HepG2 (cell line): ENCODE results near the gene STPG4. TPM values are rescaled to one million over a fixed set of nuclear protein-coding genes. Genes with fewer than 3 reads are reported as not detected.

Source experiments
- ATAC-seq: fragments of 200-7000 bp; cut with Tn5 transposase; 3 replicates; pipeline ENCODE4 v1.9.1; 2020; ENCODE audit warnings: mild to moderate bottlenecking, moderate library complexity
- BruUV-seq: library from RNA; stranded (reverse); fragments of 400-500 nt; replicated peaks from 2 replicates; lab custom pipeline; 2021; lab: Mats Ljungman, UMichigan
- CTCF ChIA-PET: fragments of 300-600 bp; formaldehyde crosslinking; extraction: SDS; loops from one replicate; lab custom pipeline; 2021; ENCODE audit warnings: low total read pairs, inconsistent platforms, low intra/inter-chr PET ratio; lab: Yijun Ruan, JAX
- POLR2A ChIA-PET: fragments of 350-600 bp; sonication (Branson Sonifier 250); formaldehyde crosslinking; loops from one replicate; lab custom pipeline; 2020; ENCODE audit warnings: antibody characterized with exemption, inconsistent platforms; lab: Yijun Ruan, JAX
- DNase-seq: peaks from one replicate; pipeline ENCODE4 v3.0.0-alpha.2; 2015; ENCODE audit warnings: low spot score
- FAIRE-seq: peaks from 3 replicates; lab custom pipeline; 2011; peaks lifted over from hg19 to GRCh38; lab: Jason Lieb, UNC
- H2AFZ ChIP-seq: one replicate; pipeline ENCODE4 v1.6.1; 2011; ENCODE audit warnings: low read length, inconsistent platforms
- H3K27ac ChIP-seq: fragments of 300-600 bp; 3 replicates; pipeline ENCODE4 v1.8.0; 2011; ENCODE audit warnings: mixed run types, mild to moderate bottlenecking, mixed read lengths, low read length, inconsistent platforms; ENCODE audit not compliant: insufficient read depth; ENCODE audit errors: extremely low read length
- H3K27me3 ChIP-seq, 2 experiments: fragments of 200-600 bp in 1 of 2; 2 replicates in 1 of 2; 3 replicates in 1 of 2; pipeline versions ENCODE4 v1.6.0 to v1.8.0; 2011; ENCODE audit warnings: low read length in 2 of 2, mild to moderate bottlenecking in 2 of 2, moderate library complexity in 2 of 2, inconsistent platforms in 1 of 2; ENCODE audit not compliant: insufficient read depth in 2 of 2, control insufficient read depth in 1 of 2
- H3K36me3 ChIP-seq, 2 experiments: fragments of 200-600 bp in 1 of 2; replicated peaks in 1 of 2; 2 replicates in 1 of 2; 3 replicates in 1 of 2; pipeline versions ENCODE4 v1.5.1 to v1.8.0; 2011; ENCODE audit warnings: low read length in 2 of 2, inconsistent platforms in 1 of 2; ENCODE audit not compliant: insufficient read depth in 2 of 2, control insufficient read depth in 1 of 2
- H3K4me1 ChIP-seq: 2 replicates; pipeline ENCODE4 v1.5.1; 2012; ENCODE audit warnings: low read length, inconsistent platforms; ENCODE audit not compliant: insufficient read depth
- H3K4me2 ChIP-seq: 2 replicates; pipeline ENCODE4 v1.6.0; 2011; ENCODE audit warnings: low read depth, low read length, inconsistent platforms
- H3K4me3 ChIP-seq, 3 experiments: fragments of 200-600 bp in 1 of 3; sonication (generic), shearing (Covaris generic) in 1 of 3; replicated peaks in 1 of 3; 2 replicates each; pipeline ENCODE4 v1.5.1; 2011 to 2016; ENCODE audit warnings: low read length in 3 of 3, inconsistent platforms in 2 of 3, low read depth in 2 of 3, mild to moderate bottlenecking in 2 of 3, control low read depth in 1 of 3, mixed read lengths in 1 of 3; ENCODE audit not compliant: insufficient read depth in 1 of 3
- H3K79me2 ChIP-seq: one replicate; pipeline ENCODE4 v1.6.1; 2011; ENCODE audit warnings: low read length, inconsistent platforms; ENCODE audit not compliant: insufficient read depth
- H3K9ac ChIP-seq: 2 replicates; pipeline ENCODE4 v1.6.0; 2011; ENCODE audit warnings: mild to moderate bottlenecking, low read depth, low read length, inconsistent platforms; ENCODE audit not compliant: insufficient read depth
- H3K9me3 ChIP-seq: 2 replicates; pipeline ENCODE4 v1.5.1; 2012; ENCODE audit warnings: mild to moderate bottlenecking, low read length
- H4K20me1 ChIP-seq: 2 replicates; pipeline ENCODE4 v1.6.0; 2011; ENCODE audit warnings: inconsistent platforms, mild to moderate bottlenecking, low read length, moderate library complexity; ENCODE audit not compliant: insufficient read depth
- HOXD1 ChIP-seq: sonication (generic); formaldehyde crosslinking; IDR thresholded peaks from 2 replicates; pipeline ENCODE4 v1.5.0; 2020; ENCODE audit warnings: missing genetic modification reagents
- ZNF547 ChIP-seq: sonication (generic); formaldehyde crosslinking; IDR thresholded peaks from 2 replicates; pipeline ENCODE4 v1.5.1; 2020; ENCODE audit warnings: mild to moderate bottlenecking, missing genetic modification reagents
- ZSCAN21 ChIP-seq: sonication (generic); formaldehyde crosslinking; IDR thresholded peaks from 2 replicates; pipeline ENCODE4 v1.8.0; 2022; ENCODE audit warnings: mild to moderate bottlenecking, missing genetic modification reagents, moderate library complexity, borderline replicate concordance
- WGBS: methylation state at CpG from one replicate; pipeline ENCODE4 v1.1.6; 2017; ENCODE audit warnings: low lambda C conversion rate; 5-methylcytosine and 5-hydroxymethylcytosine counted together
- in situ Hi-C: cut with HindIII; loops from 2 replicates; pipeline ENCODE4 v1.10.0; 2017; ENCODE audit warnings: low pct_unique_long_range_greater_than_20kb; ENCODE audit not compliant: extremely low pct_ligation_motif_present
- intact Hi-C: fragments of 100-400 bp; cut with micrococcal nuclease; formaldehyde crosslinking; loops from one replicate; pipeline ENCODE4 v1.10.0; 2022; ENCODE audit not compliant: unreplicated experiment
- polyA plus RNA-seq, 8 experiments: library from polyadenylated mRNA; depleted of rRNA in 3 of 8; stranded (reverse) in 7 of 8; unstranded in 1 of 8; fragments of >200 nt; fragmentation: Illumina TruSeq in 4 of 8; extraction: Trizol in 4 of 8; gene quantifications; 2 replicates each; pipeline versions ENCODE4 v1.2.1 to v1.2.3, GENCODE V29; 2011 to 2016; ENCODE audit warnings: low read depth in 4 of 8, missing spikeins in 1 of 8, mixed read lengths in 1 of 8; ENCODE audit not compliant: insufficient read depth in 1 of 8
- total RNA-seq, 5 experiments: library from RNA; depleted of rRNA; stranded (reverse); fragments of >200 nt; fragmentation: Illumina TruSeq; extraction: Trizol; gene quantifications; 2 replicates each; pipeline ENCODE4 v1.2.3, GENCODE V29; 2016; ENCODE audit warnings: low read depth in 1 of 5
- TF ChIP-seq, protein P1 (sequence below): sonication (generic); formaldehyde crosslinking; IDR thresholded peaks from 2 replicates; pipeline ENCODE4 v1.5.0; 2020; ENCODE audit warnings: mild to moderate bottlenecking, missing genetic modification reagents
- TF ChIP-seq, protein P2 (sequence below): sonication (generic); formaldehyde crosslinking; conservative IDR thresholded peaks from 2 replicates; pipeline ENCODE4 v1.4.0; 2020; ENCODE audit warnings: mild to moderate bottlenecking, missing genetic modification reagents, moderate library complexity
- TF ChIP-seq, protein P3 (sequence below): sonication (generic); formaldehyde crosslinking; IDR thresholded peaks from 2 replicates; pipeline ENCODE4 v1.5.0; 2020; ENCODE audit warnings: mild to moderate bottlenecking, missing genetic modification reagents, borderline replicate concordance

Gene STPG4
- total and polyA plus RNA-seq, 2 of the 13 experiments (the other 11 are each of a cell fraction or from before 2014, with no cell fraction given): 0.11 to 0.15 TPM

DNA sequence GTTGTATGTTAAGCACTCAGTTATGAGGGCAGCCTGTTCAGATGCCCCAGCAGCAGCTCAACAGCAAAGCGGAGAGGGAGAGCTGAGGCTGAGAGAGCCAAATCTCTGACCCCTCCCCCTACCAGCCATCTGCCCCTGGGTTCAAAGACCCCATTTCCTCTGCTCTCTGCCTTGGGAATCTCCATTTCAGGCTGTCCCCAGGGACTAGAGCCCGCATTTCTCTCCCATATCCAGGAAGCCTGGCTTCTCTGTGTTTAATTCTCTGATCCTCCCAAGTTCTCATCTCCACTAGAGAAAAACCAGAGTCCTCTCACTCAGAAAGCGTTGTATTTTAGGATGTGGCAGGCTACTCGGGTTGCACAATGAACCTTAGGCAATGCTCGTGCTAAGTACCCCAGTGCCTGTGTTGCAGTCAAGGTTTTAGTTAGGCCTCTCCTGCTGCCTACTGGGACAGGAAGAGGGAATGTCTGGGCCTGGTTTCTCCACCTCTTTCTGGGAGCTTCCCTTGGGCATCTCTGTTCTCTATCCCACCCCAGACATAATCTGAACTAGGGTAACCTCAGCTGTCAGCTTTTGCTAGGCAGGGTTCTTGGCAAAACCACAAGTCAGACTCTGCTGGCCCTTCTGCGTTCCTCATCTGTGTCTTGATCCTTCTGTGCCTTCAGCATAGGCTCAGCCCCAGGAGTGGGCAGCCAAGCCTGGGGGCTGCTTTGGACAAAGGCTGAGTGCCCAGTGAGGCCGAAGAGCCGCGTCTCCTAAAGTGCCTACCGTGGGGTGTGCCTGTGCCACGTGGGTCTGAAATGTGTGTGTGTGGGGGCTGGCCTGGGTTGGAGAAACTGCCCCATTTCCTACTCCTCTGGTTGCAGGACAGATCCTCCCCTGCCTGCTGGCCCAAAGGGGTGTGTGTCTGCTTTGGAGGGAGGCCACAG, 96.8 kb downstream of the STPG4 start (continued):
- TF ChIP-seq, protein P1, sequence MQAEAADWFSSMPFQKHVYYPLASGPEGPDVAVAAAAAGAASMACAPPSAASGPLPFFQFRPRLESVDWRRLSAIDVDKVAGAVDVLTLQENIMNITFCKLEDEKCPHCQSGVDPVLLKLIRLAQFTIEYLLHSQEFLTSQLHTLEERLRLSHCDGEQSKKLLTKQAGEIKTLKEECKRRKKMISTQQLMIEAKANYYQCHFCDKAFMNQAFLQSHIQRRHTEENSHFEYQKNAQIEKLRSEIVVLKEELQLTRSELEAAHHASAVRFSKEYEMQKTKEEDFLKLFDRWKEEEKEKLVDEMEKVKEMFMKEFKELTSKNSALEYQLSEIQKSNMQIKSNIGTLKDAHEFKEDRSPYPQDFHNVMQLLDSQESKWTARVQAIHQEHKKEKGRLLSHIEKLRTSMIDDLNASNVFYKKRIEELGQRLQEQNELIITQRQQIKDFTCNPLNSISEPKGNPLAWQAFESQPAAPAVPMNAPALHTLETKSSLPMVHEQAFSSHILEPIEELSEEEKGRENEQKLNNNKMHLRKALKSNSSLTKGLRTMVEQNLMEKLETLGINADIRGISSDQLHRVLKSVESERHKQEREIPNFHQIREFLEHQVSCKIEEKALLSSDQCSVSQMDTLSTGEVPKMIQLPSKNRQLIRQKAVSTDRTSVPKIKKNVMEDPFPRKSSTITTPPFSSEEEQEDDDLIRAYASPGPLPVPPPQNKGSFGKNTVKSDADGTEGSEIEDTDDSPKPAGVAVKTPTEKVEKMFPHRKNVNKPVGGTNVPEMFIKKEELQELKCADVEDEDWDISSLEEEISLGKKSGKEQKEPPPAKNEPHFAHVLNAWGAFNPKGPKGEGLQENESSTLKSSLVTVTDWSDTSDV: no peak
- TF ChIP-seq HOXD1 (CRISPR knock-in tag): no peak

DNA sequence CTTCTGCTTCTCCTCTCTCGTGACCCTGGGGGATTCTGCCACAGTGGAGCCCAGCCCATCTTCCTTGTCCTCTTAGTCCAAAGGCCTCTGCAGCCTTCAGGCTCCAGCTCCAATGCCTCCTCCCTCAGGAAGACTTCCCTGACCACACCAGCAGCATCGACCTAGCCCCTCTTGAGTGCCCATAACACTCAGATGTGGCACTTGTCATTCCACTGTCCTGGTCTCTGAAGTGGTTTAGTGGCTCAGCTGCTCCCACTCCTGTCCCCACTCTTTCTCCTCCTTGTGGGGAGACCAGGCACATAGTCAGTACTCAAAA, 97.5 kb downstream of the STPG4 start:
- DNase-seq: no peak
- WGBS: 65% methylated on average over 2 of the region's 2 CpGs
- H3K27ac ChIP-seq: peak overlapping the region; percentile 57
- no peaks in the 10 kb centered on the region for H3K9me3 ChIP-seq
- no peak overlapping the region for H2AFZ ChIP-seq
- H3K4me2 ChIP-seq: 0 out of 2 replicates have a peak overlapping the region, but pooled peaks have one; percentile 26
- intact Hi-C loops (no loop called here), in situ Hi-C loops (no loop called here)
- no TSS peak for BruUV-seq
- peaks cover 8 to 22% of the 10 kb centered on the region in 2 experiments for H3K36me3 ChIP-seq
- peaks cover 27% of the 10 kb centered on the region for H3K4me1 ChIP-seq
- no peaks in the 10 kb centered on the region for H3K79me2 ChIP-seq
- H4K20me1 ChIP-seq: no peaks in the 10 kb centered on the region
- no peak for FAIRE-seq
- H3K27me3 ChIP-seq: no peaks in the 10 kb centered on the region
- no peak; the same call in 1 of the 3 replicates for ATAC-seq
- ChIA-PET POLR2A (interaction anchor here (0.8 to 1.9 kb wide), 3 partner anchors 12 to 19 kb away, joined by 4 to 9 read pairs (median 7); no protein-coding TSS in a partner anchor), CTCF (no interaction called here)
- no peak overlapping the region for H3K4me3 ChIP-seq
- peak overlapping the region; percentile 9 for H3K9ac ChIP-seq
- TF ChIP-seq, protein P2, sequence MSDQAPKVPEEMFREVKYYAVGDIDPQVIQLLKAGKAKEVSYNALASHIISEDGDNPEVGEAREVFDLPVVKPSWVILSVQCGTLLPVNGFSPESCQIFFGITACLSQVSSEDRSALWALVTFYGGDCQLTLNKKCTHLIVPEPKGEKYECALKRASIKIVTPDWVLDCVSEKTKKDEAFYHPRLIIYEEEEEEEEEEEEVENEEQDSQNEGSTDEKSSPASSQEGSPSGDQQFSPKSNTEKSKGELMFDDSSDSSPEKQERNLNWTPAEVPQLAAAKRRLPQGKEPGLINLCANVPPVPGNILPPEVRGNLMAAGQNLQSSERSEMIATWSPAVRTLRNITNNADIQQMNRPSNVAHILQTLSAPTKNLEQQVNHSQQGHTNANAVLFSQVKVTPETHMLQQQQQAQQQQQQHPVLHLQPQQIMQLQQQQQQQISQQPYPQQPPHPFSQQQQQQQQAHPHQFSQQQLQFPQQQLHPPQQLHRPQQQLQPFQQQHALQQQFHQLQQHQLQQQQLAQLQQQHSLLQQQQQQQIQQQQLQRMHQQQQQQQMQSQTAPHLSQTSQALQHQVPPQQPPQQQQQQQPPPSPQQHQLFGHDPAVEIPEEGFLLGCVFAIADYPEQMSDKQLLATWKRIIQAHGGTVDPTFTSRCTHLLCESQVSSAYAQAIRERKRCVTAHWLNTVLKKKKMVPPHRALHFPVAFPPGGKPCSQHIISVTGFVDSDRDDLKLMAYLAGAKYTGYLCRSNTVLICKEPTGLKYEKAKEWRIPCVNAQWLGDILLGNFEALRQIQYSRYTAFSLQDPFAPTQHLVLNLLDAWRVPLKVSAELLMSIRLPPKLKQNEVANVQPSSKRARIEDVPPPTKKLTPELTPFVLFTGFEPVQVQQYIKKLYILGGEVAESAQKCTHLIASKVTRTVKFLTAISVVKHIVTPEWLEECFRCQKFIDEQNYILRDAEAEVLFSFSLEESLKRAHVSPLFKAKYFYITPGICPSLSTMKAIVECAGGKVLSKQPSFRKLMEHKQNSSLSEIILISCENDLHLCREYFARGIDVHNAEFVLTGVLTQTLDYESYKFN (CRISPR knock-in tag): no peak
- TF ChIP-seq ZNF547: 0 out of 2 replicates have a peak, but pooled peaks have one; percentile 11
- peak; percentile 11; the same call in 1 of the 2 replicates for TF ChIP-seq ZSCAN21 (CRISPR knock-in tag)
- TF ChIP-seq, protein P3, sequence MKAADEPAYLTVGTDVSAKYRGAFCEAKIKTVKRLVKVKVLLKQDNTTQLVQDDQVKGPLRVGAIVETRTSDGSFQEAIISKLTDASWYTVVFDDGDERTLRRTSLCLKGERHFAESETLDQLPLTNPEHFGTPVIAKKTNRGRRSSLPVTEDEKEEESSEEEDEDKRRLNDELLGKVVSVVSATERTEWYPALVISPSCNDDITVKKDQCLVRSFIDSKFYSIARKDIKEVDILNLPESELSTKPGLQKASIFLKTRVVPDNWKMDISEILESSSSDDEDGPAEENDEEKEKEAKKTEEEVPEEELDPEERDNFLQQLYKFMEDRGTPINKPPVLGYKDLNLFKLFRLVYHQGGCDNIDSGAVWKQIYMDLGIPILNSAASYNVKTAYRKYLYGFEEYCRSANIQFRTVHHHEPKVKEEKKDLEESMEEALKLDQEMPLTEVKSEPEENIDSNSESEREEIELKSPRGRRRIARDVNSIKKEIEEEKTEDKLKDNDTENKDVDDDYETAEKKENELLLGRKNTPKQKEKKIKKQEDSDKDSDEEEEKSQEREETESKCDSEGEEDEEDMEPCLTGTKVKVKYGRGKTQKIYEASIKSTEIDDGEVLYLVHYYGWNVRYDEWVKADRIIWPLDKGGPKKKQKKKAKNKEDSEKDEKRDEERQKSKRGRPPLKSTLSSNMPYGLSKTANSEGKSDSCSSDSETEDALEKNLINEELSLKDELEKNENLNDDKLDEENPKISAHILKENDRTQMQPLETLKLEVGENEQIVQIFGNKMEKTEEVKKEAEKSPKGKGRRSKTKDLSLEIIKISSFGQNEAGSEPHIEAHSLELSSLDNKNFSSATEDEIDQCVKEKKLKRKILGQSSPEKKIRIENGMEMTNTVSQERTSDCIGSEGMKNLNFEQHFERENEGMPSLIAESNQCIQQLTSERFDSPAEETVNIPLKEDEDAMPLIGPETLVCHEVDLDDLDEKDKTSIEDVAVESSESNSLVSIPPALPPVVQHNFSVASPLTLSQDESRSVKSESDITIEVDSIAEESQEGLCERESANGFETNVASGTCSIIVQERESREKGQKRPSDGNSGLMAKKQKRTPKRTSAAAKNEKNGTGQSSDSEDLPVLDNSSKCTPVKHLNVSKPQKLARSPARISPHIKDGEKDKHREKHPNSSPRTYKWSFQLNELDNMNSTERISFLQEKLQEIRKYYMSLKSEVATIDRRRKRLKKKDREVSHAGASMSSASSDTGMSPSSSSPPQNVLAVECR: 0 out of 2 replicates have a peak, but pooled peaks have one; percentile 6
